GM19025 (cell line): Measurements from ENCODE around the gene PRDM11.

Source experiments
- ATAC-seq: cut with Tn5 transposase; IDR thresholded peaks from one replicate; pipeline ENCODE4 v1.9.1; 2021; ENCODE audit warnings: mild to moderate bottlenecking, low read depth, moderate library complexity; ENCODE audit not compliant: unreplicated experiment

PRDM11 gene

DNA sequence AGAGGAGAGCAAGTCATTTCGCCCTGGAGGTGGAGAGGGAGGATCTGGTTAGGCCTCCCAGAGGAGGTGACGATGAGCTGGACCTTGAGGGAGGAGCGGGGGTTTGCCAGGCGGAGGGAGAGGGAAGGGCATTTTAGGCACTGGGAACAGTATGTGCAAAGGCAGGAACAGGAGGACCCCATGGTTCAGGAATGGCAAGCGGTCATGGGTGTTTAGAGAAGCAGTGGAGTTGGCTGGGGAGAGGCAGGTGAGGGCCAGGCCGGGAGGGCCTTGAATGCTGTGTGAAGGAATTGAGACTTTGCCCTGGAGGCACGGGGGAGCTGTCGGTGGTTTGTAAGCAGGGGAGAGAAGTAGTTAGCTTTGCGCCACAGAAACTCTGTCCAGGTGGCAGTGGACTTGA, 10.3 kb downstream of the PRDM11 start:
- no peak for ATAC-seq

DNA sequence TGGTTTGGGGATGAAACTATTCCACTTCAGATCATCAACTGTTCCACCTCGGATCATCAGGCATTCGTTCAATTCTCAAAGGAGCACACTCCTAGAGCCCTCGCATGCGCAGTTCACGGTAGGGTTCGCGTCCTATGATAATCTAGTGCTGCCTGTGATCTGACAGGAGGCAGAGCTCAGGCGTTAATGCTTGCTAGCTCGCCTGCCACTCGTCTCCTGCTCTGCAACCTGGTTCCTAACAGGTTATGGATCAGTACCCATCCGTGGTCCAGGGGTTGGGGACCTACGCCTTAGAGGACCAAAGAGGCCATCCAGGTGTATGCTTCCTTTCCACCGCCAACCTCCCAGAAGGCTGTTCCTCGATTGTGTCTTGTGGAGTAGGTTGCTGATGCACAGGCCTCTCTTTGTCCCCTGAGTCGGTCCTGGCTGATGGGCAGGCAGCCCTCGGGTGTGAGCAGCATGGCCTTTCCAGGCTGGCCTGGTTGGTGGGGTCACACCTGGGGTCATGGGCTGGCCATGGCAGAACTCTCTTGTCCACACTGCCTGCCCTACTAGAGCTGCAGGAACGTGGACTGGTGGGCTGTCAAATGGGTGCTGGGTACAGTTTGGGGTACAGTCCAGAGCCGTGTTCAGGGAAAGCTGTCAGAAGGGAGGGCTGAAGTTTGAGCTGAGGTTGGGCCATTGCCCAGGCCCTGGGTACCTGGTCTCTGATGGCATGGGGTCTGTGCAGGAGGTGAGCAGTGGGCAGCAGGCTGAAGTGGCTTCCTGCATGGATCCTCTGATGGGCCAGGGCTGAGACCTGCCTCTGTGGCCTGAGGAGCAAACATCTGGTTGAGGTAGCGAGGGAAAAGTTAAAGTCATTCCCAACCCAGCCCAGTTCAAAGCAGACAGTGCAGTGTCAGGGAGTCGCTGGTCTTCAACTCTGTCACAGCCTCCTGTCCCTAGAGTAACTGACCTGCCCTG, 11.1 kb downstream of the PRDM11 start:
- no peak for ATAC-seq

DNA sequence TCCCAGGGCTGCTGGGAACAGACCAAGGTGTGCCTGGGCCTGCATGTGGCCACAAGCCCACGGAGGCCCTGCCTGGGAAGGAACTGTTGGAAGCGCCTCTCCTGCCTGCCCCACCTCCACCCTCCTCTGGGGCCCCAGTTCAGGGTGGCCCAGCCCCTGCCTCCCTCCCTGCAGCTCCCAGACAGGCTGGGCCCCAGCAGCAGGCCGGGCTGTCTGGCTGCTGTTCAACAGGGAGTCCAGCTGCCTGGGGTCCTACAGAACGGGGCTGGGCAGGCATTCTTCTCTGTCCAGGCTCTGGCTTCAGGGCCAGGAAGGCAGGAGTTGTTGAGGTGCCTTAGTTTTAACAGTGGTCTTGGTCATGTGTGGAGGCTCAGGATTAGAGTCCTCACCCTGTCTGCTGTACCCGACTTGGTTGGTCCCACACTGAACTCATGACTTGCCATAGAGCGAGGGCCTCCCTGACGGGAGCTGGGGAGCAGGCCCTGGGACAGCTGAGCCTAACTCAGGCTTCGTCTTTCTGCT, 11.8 kb downstream of the PRDM11 start:
- no peak for ATAC-seq

- no peak for ATAC-seq
Measured at GRCh38 chr11:45158891-45159605, 12.6 kb downstream of the PRDM11 start.

GRCh38 chr11:45159781-45160365, 13.4 kb downstream of the PRDM11 start:
- no peak for ATAC-seq

DNA sequence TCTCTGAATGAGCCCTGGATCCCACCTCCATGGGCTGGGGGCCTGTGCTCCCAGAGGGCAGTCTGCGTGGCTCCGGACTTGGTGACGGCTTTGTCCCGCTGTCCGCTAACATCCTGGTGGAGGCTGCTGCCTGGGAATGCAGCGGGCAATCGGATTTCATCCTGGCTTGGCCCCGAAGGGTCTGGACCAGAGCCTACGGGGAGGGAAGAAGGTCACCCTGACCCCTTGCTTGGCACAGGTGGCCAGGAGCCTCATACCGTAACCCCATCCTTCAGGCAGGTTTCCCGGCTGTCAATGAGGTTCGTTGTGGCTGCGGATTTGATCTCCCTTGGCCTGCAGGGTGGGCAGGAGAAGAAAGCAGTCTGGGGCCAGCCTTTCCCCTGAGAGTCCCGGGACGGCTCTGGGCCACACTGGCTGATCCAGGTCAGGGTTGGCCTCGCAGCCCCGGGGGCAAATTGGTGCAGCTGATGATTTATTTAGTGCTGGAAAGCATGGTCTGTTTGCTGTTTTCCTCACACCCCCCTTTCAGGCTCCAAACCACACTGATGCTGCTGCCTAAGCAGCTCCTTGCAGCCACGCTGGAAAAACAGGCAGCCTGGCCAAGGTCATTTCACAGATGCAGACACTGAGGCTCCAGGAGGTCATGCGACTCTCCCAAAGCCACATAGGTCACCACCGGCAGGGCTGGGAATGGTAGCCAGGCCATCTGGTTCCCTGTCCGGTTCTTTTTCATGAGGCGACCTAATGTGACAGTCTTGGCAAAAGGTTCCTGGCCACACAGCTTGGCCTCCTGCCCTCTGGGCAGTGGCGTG, 15.0 kb downstream of the PRDM11 start:
- ATAC-seq: no peak

DNA sequence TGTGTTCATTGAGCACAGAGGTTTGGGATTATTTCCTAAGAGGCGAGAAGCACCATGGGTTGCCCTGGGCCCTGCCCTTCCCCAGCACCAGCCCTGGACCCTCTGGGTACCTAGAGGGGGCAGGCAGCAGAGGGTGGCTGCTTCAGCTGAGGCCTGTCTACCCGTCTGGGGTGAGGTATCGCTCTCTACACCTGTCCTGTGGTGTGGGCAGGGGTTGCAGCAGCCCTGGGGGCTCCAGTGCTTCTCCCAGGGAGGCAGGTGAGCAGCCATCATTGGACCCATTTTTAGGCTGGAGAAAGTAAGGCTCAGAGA, 15.6 kb downstream of the PRDM11 start:
- ATAC-seq: no peak

GRCh38 chr11:45162916-45163879, 16.8 kb downstream of the PRDM11 start:
- ATAC-seq: no peak

DNA sequence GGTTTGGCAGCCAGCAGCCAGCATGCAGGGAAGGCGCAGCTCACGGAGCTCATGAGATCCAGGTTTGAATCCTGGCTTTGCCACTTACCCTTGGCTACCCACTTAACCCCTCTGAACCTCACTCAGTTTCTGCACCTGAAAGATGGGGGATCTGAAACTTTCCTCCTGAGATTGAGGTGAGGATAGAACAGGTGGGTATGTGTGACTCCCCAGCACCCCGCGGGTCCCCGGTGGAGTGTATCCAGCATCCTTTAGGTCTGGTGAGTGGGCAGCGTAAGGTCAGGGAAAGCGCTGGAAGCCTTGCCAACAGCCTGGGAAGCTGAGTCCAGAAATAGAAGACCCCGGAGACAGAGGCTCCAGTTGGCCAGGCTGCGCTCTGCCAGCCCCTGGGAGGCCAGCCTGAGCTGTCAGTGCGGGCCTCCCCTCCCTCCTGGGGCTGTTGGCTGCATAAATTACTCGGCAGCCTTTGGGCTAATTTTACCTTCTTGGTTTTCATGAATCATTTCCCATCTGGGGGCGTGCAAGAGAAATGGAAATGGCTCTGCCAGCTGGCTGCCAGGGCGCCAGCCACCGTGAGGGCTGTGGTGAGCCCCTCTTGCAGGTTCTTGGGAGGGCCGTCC, 17.6 kb downstream of the PRDM11 start:
- ATAC-seq: no peak

- ATAC-seq: no peak
Measured at GRCh38 chr11:45165386-45165785, 18.9 kb downstream of the PRDM11 start.

GRCh38 chr11:45165806-45166603, 19.6 kb downstream of the PRDM11 start:
- no peak for ATAC-seq

GRCh38 chr11:45166604-45166897, 20.1 kb downstream of the PRDM11 start:
- ATAC-seq: no peak

DNA sequence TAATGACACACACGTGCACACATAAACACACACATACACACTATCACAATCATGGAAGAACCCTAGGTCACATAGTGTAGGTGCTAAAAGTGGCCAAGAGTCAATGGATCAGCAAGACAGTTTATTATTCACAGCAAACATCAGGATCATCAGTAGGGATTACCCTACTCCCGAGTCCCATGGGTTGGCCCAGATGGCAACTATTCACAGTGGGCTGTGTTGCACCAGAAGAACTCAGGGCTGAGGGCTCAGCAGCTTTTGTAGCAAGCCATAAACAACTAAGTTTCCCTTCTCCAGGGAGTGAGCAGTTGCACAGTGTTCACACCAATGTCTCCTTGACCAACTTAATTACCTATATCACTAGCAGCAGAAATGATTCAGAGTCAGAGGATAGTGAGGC, 20.8 kb downstream of the PRDM11 start:
- ATAC-seq: no peak

- no peak for ATAC-seq
Measured at GRCh38 chr11:45168366-45169130, 22.1 kb downstream of the PRDM11 start.

- no peak for ATAC-seq
Measured at GRCh38 chr11:45169310-45170072, 23.1 kb downstream of the PRDM11 start.

DNA sequence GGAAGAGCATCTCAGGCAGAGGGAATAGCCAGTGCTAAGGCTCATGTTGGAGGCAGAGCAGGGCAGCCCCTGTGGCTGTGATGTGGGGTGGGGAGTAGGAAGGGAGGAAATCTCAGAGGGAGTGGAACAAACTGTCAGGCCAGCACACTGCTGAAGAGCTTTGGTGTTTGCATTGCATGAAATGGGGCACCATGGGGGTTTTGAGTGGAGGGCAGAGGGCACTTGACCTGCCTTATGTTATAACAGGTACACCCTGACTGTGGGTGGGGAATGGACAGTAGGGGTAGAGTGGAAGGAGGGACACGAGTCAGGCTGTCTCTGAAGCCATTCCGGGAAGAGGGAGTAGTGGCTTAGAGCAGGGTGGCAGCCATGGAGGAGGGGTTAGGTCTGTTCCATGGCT, 24.0 kb downstream of the PRDM11 start:
- no peak for ATAC-seq

DNA sequence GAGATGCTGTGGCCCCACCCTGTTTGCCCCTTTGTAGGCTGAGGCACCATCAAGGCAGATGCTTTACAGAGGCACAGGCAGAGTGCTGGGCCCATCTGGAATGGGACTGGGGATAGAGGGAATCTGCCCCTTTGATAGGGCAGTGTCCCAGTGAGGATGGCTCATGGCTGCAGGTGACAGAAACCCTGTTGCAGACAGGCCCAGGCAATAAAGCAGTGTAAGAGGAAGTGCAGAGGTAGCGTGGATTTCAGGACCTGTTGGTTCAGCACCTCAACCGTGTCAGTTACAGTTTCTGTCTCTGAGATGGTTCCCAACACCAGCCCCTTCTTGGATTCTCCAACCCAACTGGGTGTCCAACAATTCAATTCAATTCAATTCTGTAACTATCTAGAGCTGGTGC, 25.1 kb downstream of the PRDM11 start:
- ATAC-seq: no peak
